ENCODE measurements around the gene SETD1B. TPM values are rescaled to one million over a fixed set of nuclear protein-coding genes. Genes with fewer than 3 reads are reported as not detected.
A peak's percentile ranks its signal among the peaks of the same experiment; 100 is the strongest.

The SETD1B gene
- total and polyA plus RNA-seq, 2 donors (not counting 1 experiment from before 2014, with no cell fraction given), result 7.9 to 61.4 TPM

DNA sequence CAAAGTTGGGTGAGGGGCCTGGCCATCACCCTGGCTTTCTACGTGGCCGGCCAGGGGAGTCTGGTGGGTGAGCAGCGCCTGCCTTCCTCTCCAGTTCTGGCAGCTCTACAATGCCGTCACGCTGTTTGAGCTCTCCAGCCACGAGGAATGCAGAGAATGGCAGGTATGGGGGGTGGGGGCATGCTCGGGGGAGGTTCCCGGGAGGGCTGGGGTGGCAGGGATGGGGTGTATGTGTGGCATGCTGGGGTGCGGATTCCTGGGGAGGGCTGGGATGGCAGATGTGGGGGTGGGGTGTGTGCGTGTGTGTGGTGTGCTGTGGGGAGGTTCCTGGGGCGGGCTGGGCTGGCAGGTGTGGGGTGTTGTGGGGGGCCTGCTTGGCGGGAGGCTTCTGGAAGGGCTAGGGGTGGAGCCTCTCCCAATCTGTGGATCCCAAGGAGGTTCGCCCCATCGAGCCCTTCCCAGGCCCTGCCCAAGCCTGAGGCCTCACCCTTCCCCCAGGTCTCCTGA is 28.8 kb upstream of the SETD1B start:
- H3K27ac Mint-ChIP-seq, result no peak overlapping the region
- H3K9me3 Mint-ChIP-seq (ENCODE audit: insufficient read depth), result no peaks in the 10 kb centered on the region
- DNase-seq, result no peak
- Histone ChIP-seq H3K9ac (ENCODE audit: low read length) (no peak overlapping the region), H3K27me3 (replicated peaks in 1 of 4; ENCODE audit: control extremely low read depth in 1 of 4, control insufficient read depth in 3 of 4, insufficient read depth in 4 of 4, low read length in 3 of 4) (no peaks in the 10 kb centered on the region), H3K27ac (ENCODE audit: low read length in 2 of 2) (no peak overlapping the region), H3K4me3 (ENCODE audit: control extremely low read depth in 1 of 5, extremely low read depth in 1 of 5, insufficient read depth in 1 of 5, low read depth in 2 of 5, low read length in 4 of 5) (no peak overlapping the region), H3K79me2 (ENCODE audit: control insufficient read depth, insufficient read depth, low read length) (peaks cover 50% of the 10 kb centered on the region), H4K20me1 (ENCODE audit: control insufficient read depth, insufficient read depth, low read length, poor library complexity, severe bottlenecking) (no peaks in the 10 kb centered on the region), H2AFZ (ENCODE audit: insufficient read depth, low read depth, low read length, poor library complexity, severe bottlenecking) (no peak overlapping the region), H3K4me2 (replicated peaks; ENCODE audit: low read depth, low read length, poor library complexity, severe bottlenecking) (no peak overlapping the region), H3K9me3 (ENCODE audit: control extremely low read depth in 1 of 3, control insufficient read depth in 2 of 3, insufficient read depth in 1 of 3, low read length in 2 of 3) (no peaks in the 10 kb centered on the region), H3K4me1 (ENCODE audit: control insufficient read depth in 2 of 2, insufficient read depth in 2 of 2, low read length in 2 of 2) (peaks cover 15 to 25% of the 10 kb centered on the region in 2 donors), H3K36me3 (replicated peaks in 1 of 2; ENCODE audit: control extremely low read depth in 1 of 2, control insufficient read depth in 1 of 2, extremely low read depth in 1 of 2, insufficient read depth in 2 of 2, low read length in 1 of 2) (peaks cover 0 to 24% of the 10 kb centered on the region in 2 experiments)
- ATAC-seq (ENCODE audit: low read depth), result no peak
- 89% methylated on average over 11 of the region's 14 CpGs for WGBS (ENCODE audit: insufficient coverage)
- peaks cover 16% of the 10 kb centered on the region for H3K4me1 Mint-ChIP-seq
- TF ChIP-seq EZH2 (IDR thresholded peaks at IDR 0.05; ENCODE audit: borderline replicate concordance, insufficient read depth, low read depth, low read length, poor library complexity, severe bottlenecking), result no peak
- TF ChIP-seq, protein P1, sequence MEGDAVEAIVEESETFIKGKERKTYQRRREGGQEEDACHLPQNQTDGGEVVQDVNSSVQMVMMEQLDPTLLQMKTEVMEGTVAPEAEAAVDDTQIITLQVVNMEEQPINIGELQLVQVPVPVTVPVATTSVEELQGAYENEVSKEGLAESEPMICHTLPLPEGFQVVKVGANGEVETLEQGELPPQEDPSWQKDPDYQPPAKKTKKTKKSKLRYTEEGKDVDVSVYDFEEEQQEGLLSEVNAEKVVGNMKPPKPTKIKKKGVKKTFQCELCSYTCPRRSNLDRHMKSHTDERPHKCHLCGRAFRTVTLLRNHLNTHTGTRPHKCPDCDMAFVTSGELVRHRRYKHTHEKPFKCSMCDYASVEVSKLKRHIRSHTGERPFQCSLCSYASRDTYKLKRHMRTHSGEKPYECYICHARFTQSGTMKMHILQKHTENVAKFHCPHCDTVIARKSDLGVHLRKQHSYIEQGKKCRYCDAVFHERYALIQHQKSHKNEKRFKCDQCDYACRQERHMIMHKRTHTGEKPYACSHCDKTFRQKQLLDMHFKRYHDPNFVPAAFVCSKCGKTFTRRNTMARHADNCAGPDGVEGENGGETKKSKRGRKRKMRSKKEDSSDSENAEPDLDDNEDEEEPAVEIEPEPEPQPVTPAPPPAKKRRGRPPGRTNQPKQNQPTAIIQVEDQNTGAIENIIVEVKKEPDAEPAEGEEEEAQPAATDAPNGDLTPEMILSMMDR (IDR thresholded peaks at IDR 0.05), result no peak
- ChIA-PET CTCF (interaction anchor here (0.9 to 33.5 kb wide), 6 partner anchors 10 to 222 kb away, joined by 4 to 1947 read pairs (median 8); partner anchors contain the start of genes RHOF and SETD1B), POLR2A (no interaction called here)
- no peak overlapping the region for H3K4me3 Mint-ChIP-seq
- intact Hi-C loops (cut with micrococcal nuclease), result loop anchor here (5.0 kb wide), 2 partner anchors 37 to 63 kb away; partner anchors contain the start of gene TMEM120B
- no peaks in the 10 kb centered on the region for H3K27me3 Mint-ChIP-seq

DNA sequence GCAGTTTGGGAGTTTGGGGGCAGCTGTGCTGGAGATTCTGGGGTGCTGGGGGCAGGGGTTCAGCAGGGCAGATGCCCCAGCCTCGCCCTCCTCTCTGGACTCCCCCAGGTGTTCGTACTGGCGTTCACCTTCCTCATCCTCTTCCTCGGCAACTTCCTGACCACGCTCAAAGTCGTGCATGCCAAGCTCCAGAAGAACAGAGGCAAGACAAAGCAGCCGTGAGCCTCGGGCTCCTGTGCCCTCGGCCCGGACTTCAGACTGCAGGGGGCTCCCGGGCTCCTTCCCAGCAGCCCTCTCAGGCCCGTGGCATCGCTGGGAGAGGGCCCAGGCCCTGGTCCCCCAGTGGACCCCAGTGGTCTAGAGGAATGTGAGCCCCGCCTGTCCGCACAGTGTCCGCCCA is 28.3 kb upstream of the SETD1B start:
- Histone ChIP-seq H3K4me1 (ENCODE audit: control insufficient read depth in 2 of 2, insufficient read depth in 2 of 2, low read length in 2 of 2) (peaks cover 15 to 28% of the 10 kb centered on the region in 2 donors), H3K27me3 (replicated peaks in 1 of 4; ENCODE audit: control extremely low read depth in 1 of 4, control insufficient read depth in 3 of 4, insufficient read depth in 4 of 4, low read length in 3 of 4) (no peaks in the 10 kb centered on the region), H3K79me2 (ENCODE audit: control insufficient read depth, insufficient read depth, low read length) (peaks cover 55% of the 10 kb centered on the region), H3K9ac (ENCODE audit: low read length) (no peak overlapping the region), H3K4me2 (replicated peaks; ENCODE audit: low read depth, low read length, poor library complexity, severe bottlenecking) (peak overlapping the region; percentile 66), H3K36me3 (replicated peaks in 1 of 2; ENCODE audit: control extremely low read depth in 1 of 2, control insufficient read depth in 1 of 2, extremely low read depth in 1 of 2, insufficient read depth in 2 of 2, low read length in 1 of 2) (peaks cover 0 to 29% of the 10 kb centered on the region in 2 experiments), H3K27ac (ENCODE audit: low read length in 2 of 2) (no peak overlapping the region), H3K4me3 (ENCODE audit: control extremely low read depth in 1 of 5, extremely low read depth in 1 of 5, insufficient read depth in 1 of 5, low read depth in 2 of 5, low read length in 4 of 5) (no peak overlapping the region), H2AFZ (ENCODE audit: insufficient read depth, low read depth, low read length, poor library complexity, severe bottlenecking) (no peak overlapping the region), H3K9me3 (ENCODE audit: control extremely low read depth in 1 of 3, control insufficient read depth in 2 of 3, insufficient read depth in 1 of 3, low read length in 2 of 3) (no peaks in the 10 kb centered on the region), H4K20me1 (ENCODE audit: control insufficient read depth, insufficient read depth, low read length, poor library complexity, severe bottlenecking) (peaks cover 3% of the 10 kb centered on the region)
- no peak overlapping the region for H3K27ac Mint-ChIP-seq
- H3K9me3 Mint-ChIP-seq (ENCODE audit: insufficient read depth), result no peaks in the 10 kb centered on the region
- H3K4me3 Mint-ChIP-seq, result no peak overlapping the region
- no peaks in the 10 kb centered on the region for H3K27me3 Mint-ChIP-seq
- TF ChIP-seq EZH2 (IDR thresholded peaks at IDR 0.05; ENCODE audit: borderline replicate concordance, insufficient read depth, low read depth, low read length, poor library complexity, severe bottlenecking), result no peak
- TF ChIP-seq, protein P1 (IDR thresholded peaks at IDR 0.05), result no peak
- POLR2A ChIA-PET, result interaction anchor here (3.4 kb wide), 1 partner anchor 18 kb away, joined by 37 read pairs; the partner anchor contains the start of gene RHOF
- CTCF ChIA-PET, result interaction anchor here (1.2 to 33.5 kb wide), 4 partner anchors 11 to 79 kb away, joined by 4 to 1947 read pairs (median 40); partner anchors contain the start of genes RHOF and SETD1B
- ATAC-seq (ENCODE audit: low read depth) (no peak), DNase-seq (no peak)
- peaks cover 19% of the 10 kb centered on the region for H3K4me1 Mint-ChIP-seq
- intact Hi-C loops (cut with micrococcal nuclease), result loop anchor here (5.0 kb wide), 1 partner anchor 37 kb away; no protein-coding TSS in a partner anchor
- WGBS (ENCODE audit: insufficient coverage), result 83% methylated on average over 15 of the region's 16 CpGs
